PC-3 (cell line): Measurements from ENCODE around the gene HUNK. TPM values are rescaled to one million over a fixed set of nuclear protein-coding genes. Genes with fewer than 3 reads are reported as not detected.

ENCODE experiments used
- ATAC-seq: fragments of 200-7000 bp; cut with Tn5 transposase; 2 replicates; pipeline ENCODE4 v1.9.1; 2020; ENCODE audit warnings: mild to moderate bottlenecking, moderate library complexity
- BruUV-seq: library from RNA; stranded (reverse); fragments of 400-500 nt; replicated peaks from 2 replicates; lab custom pipeline; 2021; lab: Mats Ljungman, UMichigan
- CTCF ChIA-PET: fragments of 300-600 bp; sonication (Branson Sonifier 250); formaldehyde crosslinking; loops from one replicate; lab custom pipeline; 2022; ENCODE audit warnings: antibody characterized with exemption; lab: Charles Lee
- POLR2A ChIA-PET: fragments of 300-600 bp; sonication (Branson Sonifier 250); formaldehyde crosslinking; loops from one replicate; lab custom pipeline; 2022; ENCODE audit warnings: antibody characterized with exemption; ENCODE audit not compliant: unreplicated experiment; lab: Charles Lee
- DNase-seq: peaks from one replicate; pipeline ENCODE4 v3.0.0-alpha.2; 2015
- H2AFZ ChIP-seq: fragments of 300-600 bp; sonication (generic); 2 replicates; pipeline ENCODE4 v1.6.0; 2016; ENCODE audit warnings: antibody characterized with exemption, low read length
- H3F3A ChIP-seq: fragments of 300-600 bp; sonication (generic); one replicate; pipeline ENCODE4 v1.6.0; 2017; ENCODE audit warnings: antibody characterized with exemption, low read length, control low read depth, mild to moderate bottlenecking; ENCODE audit not compliant: unreplicated experiment
- H3K27ac ChIP-seq: fragments of 300-600 bp; sonication (generic); 2 replicates; pipeline ENCODE4 v1.5.1; 2016; ENCODE audit warnings: mild to moderate bottlenecking, low read length
- H3K27me3 ChIP-seq: fragments of 300-600 bp; sonication (generic); 2 replicates; pipeline ENCODE4 v1.6.1; 2016; ENCODE audit warnings: low read length, mixed read lengths
- H3K36me3 ChIP-seq: fragments of 300-600 bp; sonication (generic); 2 replicates; pipeline ENCODE4 v1.6.1; 2016; ENCODE audit warnings: low read depth, mixed run types, low read length, mixed read lengths
- H3K4me1 ChIP-seq: fragments of 300-600 bp; sonication (generic); 2 replicates; pipeline ENCODE4 v1.5.1; 2016; ENCODE audit warnings: low read length; ENCODE audit not compliant: insufficient read depth
- H3K4me2 ChIP-seq: fragments of 300-600 bp; sonication (generic); 2 replicates; pipeline ENCODE4 v1.6.0; 2016; ENCODE audit warnings: low read length
- H3K4me3 ChIP-seq: fragments of 300-600 bp; sonication (generic); 2 replicates; pipeline ENCODE4 v1.5.1; 2016; ENCODE audit warnings: mild to moderate bottlenecking, low read length, mixed read lengths
- H3K79me2 ChIP-seq: fragments of 300-600 bp; sonication (generic); 2 replicates; pipeline ENCODE4 v1.6.1; 2017; ENCODE audit warnings: low read length, mixed read lengths
- H3K9ac ChIP-seq: fragments of 300-600 bp; sonication (generic); 2 replicates; pipeline ENCODE4 v1.6.0; 2016; ENCODE audit warnings: mild to moderate bottlenecking, low read length
- H3K9me2 ChIP-seq: fragments of 300-600 bp; sonication (generic); replicated peaks from 2 replicates; pipeline ENCODE4 v1.6.1; 2016; ENCODE audit warnings: mixed run types, low read length, mixed read lengths
- H3K9me3 ChIP-seq: fragments of 300-600 bp; sonication (generic); 2 replicates; pipeline ENCODE4 v1.6.1; 2016; ENCODE audit warnings: low read length, mixed read lengths
- H4K20me1 ChIP-seq: fragments of 300-600 bp; sonication (generic); 2 replicates; pipeline ENCODE4 v1.6.1; 2016; ENCODE audit warnings: low read length, mixed read lengths
- CTCF ChIP-seq: fragments of 300-600 bp; sonication (generic); conservative IDR thresholded peaks from 2 replicates; pipeline ENCODE4 v1.5.1; 2017; ENCODE audit warnings: antibody characterized with exemption, low read depth, mild to moderate bottlenecking, low read length
- EZH2 ChIP-seq: fragments of 300-600 bp; sonication (generic); IDR thresholded peaks from one replicate; pipeline ENCODE4 v1.6.1; 2017; ENCODE audit warnings: antibody characterized with exemption, mild to moderate bottlenecking, low read length; ENCODE audit not compliant: unreplicated experiment
- EZH2phosphoT487 ChIP-seq: fragments of 300-600 bp; sonication (generic); IDR thresholded peaks from 2 replicates; pipeline ENCODE4 v1.6.1; 2018; ENCODE audit warnings: mild to moderate bottlenecking, antibody characterized with exemption, low read length, borderline replicate concordance
- intact Hi-C: fragments of 100-400 bp; cut with micrococcal nuclease; formaldehyde crosslinking; loops from 2 replicates; pipeline ENCODE4 v1.9.0; 2023
- total RNA-seq: library from RNA; depleted of rRNA; stranded (reverse); fragments of >200 nt; gene quantifications from 2 replicates; pipeline ENCODE4 v1.2.3, GENCODE V29; 2014

The HUNK gene
- total RNA-seq, 1 experiment from 2014 or later, result not detected

- no peaks in the 10 kb centered on the region for H3K79me2 ChIP-seq
- DNase-seq, result no peak
- no peaks in the 10 kb centered on the region for H4K20me1 ChIP-seq
Measured at GRCh38 chr21:31922881-31923280, 50.1 kb downstream of the HUNK start.

GRCh38 chr21:31923756-31924155 is 50.9 kb downstream of the HUNK start:
- no peaks in the 10 kb centered on the region for H3K9me3 ChIP-seq
- TF ChIP-seq EZH2phosphoT487 (no peak), CTCF (no peak), EZH2 (no peak)
- ChIA-PET POLR2A (no interaction called here), CTCF (no interaction called here)
- no peak overlapping the region for H2AFZ ChIP-seq
- H3K9me2 ChIP-seq, result no peaks in the 10 kb centered on the region
- H3K9ac ChIP-seq, result no peak overlapping the region
- no peak overlapping the region for H3K27ac ChIP-seq
- intact Hi-C loops, result no loop called here
- no peaks in the 10 kb centered on the region for H4K20me1 ChIP-seq
- no peaks in the 10 kb centered on the region for H3F3A ChIP-seq
- DNase-seq (no peak), ATAC-seq (no peak)
- no peak overlapping the region for H3K4me2 ChIP-seq
- BruUV-seq, result no TSS peak
- no peaks in the 10 kb centered on the region for H3K36me3 ChIP-seq
- no peaks in the 10 kb centered on the region for H3K4me1 ChIP-seq
- no peaks in the 10 kb centered on the region for H3K79me2 ChIP-seq
- H3K27me3 ChIP-seq, result peaks cover 26% of the 10 kb centered on the region
- no peak overlapping the region for H3K4me3 ChIP-seq

More at GRCh38 chr21:31922881-31923280, 50.1 kb downstream of the HUNK start:
- no peak overlapping the region for H3K27ac ChIP-seq
- intact Hi-C loops, result no loop called here
- no peaks in the 10 kb centered on the region for H3K36me3 ChIP-seq
- ATAC-seq, result no peak
- H3K9ac ChIP-seq, result no peak overlapping the region
- TF ChIP-seq EZH2phosphoT487, result no peak
- no peak for TF ChIP-seq EZH2
- no peak overlapping the region for H3K4me3 ChIP-seq
- no peak overlapping the region for H3K4me2 ChIP-seq
- no TSS peak for BruUV-seq
- H2AFZ ChIP-seq, result no peak overlapping the region
- peaks cover 22% of the 10 kb centered on the region for H3K27me3 ChIP-seq
- POLR2A ChIA-PET, result no interaction called here
- no peaks in the 10 kb centered on the region for H3F3A ChIP-seq
- CTCF ChIA-PET, result no interaction called here
- no peaks in the 10 kb centered on the region for H3K9me3 ChIP-seq
- no peaks in the 10 kb centered on the region for H3K4me1 ChIP-seq
- no peaks in the 10 kb centered on the region for H3K9me2 ChIP-seq

GRCh38 chr21:31924548-31924947 is 51.7 kb downstream of the HUNK start:
- Histone ChIP-seq H3K36me3 (no peaks in the 10 kb centered on the region), H3K4me3 (no peak overlapping the region), H3K4me1 (no peaks in the 10 kb centered on the region), H4K20me1 (no peaks in the 10 kb centered on the region), H3K9me2 (no peaks in the 10 kb centered on the region), H3K27me3 (peaks cover 32% of the 10 kb centered on the region), H3K27ac (no peak overlapping the region), H3F3A (no peaks in the 10 kb centered on the region), H3K79me2 (no peaks in the 10 kb centered on the region), H3K4me2 (no peak overlapping the region), H3K9ac (no peak overlapping the region), H2AFZ (no peak overlapping the region), H3K9me3 (no peaks in the 10 kb centered on the region)
- intact Hi-C loops, result no loop called here
- DNase-seq (no peak), ATAC-seq (no peak)
- no TSS peak for BruUV-seq
- TF ChIP-seq CTCF (no peak), EZH2 (no peak), EZH2phosphoT487 (no peak)
- POLR2A ChIA-PET, result no interaction called here
- CTCF ChIA-PET, result no interaction called here
